GM23338 (cell line): ENCODE measurements around the gene PPP2R3B. TPM values are rescaled to one million over a fixed set of nuclear protein-coding genes. Genes with fewer than 3 reads are reported as not detected.
"Not testable (repeated sequence)": the region's sequence is repeated elsewhere in the genome, so short reads cannot be mapped to it uniquely, and the experiment has no call there.

ENCODE experiments used
- ATAC-seq: fragments of 200-7000 bp; cut with Tn5 transposase; 3 replicates; pipeline ENCODE4 v1.9.1; 2020
- DNase-seq: peaks from one replicate; pipeline ENCODE4 v3.0.0-alpha.2; 2015; ENCODE audit warnings: low spot score
- H2AFZ ChIP-seq: fragments of 200-600 bp; sonication (generic); 2 replicates; pipeline ENCODE4 v1.8.0; 2016; ENCODE audit warnings: antibody characterized with exemption, mild to moderate bottlenecking, moderate library complexity
- H3F3A ChIP-seq: fragments of 200-600 bp; sonication (generic); replicated peaks from 2 replicates; pipeline ENCODE4 v1.8.0; 2017; ENCODE audit warnings: antibody characterized with exemption, mixed run types, low read depth
- H3K27ac ChIP-seq: fragments of 200-600 bp; sonication (generic); 2 replicates; pipeline ENCODE4 v1.6.1; 2016; ENCODE audit warnings: low read depth
- H3K27me3 ChIP-seq: fragments of 200-600 bp; sonication (generic); 2 replicates; pipeline ENCODE4 v1.8.0; 2016; ENCODE audit warnings: mild to moderate bottlenecking, mixed run types, moderate library complexity; ENCODE audit not compliant: insufficient read depth
- H3K36me3 ChIP-seq: fragments of 200-600 bp; sonication (generic); 2 replicates; pipeline ENCODE4 v1.8.0; 2016; ENCODE audit warnings: mild to moderate bottlenecking; ENCODE audit not compliant: insufficient read depth
- H3K4me1 ChIP-seq: fragments of 200-600 bp; sonication (generic); 2 replicates; pipeline ENCODE4 v1.8.0; 2016; ENCODE audit warnings: mild to moderate bottlenecking, moderate library complexity; ENCODE audit not compliant: insufficient read depth
- H3K4me2 ChIP-seq: fragments of 200-600 bp; sonication (generic); 2 replicates; pipeline ENCODE4 v1.7.1; 2017; ENCODE audit warnings: mixed run types
- H3K4me3 ChIP-seq: fragments of 200-600 bp; sonication (generic); 2 replicates; pipeline ENCODE4 v1.6.1; 2016; ENCODE audit warnings: mixed run types
- H3K79me2 ChIP-seq: fragments of 200-600 bp; sonication (generic); replicated peaks from 2 replicates; pipeline ENCODE4 v1.8.0; 2017; ENCODE audit warnings: mild to moderate bottlenecking; ENCODE audit not compliant: insufficient read depth
- H3K9me2 ChIP-seq: fragments of 200-600 bp; sonication (generic); 2 replicates; pipeline ENCODE4 v1.8.0; 2017; ENCODE audit not compliant: insufficient read depth
- H4K20me1 ChIP-seq: fragments of 200-600 bp; sonication (generic); replicated peaks from 2 replicates; pipeline ENCODE4 v1.8.0; 2017; ENCODE audit warnings: mild to moderate bottlenecking; ENCODE audit not compliant: insufficient read depth
- H3K27ac Mint-ChIP-seq: 2 replicates; pipeline ENCODE4 v1.8.0; 2020; ENCODE audit warnings: inconsistent platforms, mild to moderate bottlenecking, moderate library complexity, mixed read lengths
- H3K27me3 Mint-ChIP-seq: 3 replicates; pipeline ENCODE4 v1.8.0; 2022; ENCODE audit warnings: low read depth, mild to moderate bottlenecking, moderate library complexity, mixed read lengths, inconsistent platforms; ENCODE audit not compliant: insufficient read depth, poor library complexity
- H3K36me3 Mint-ChIP-seq: 3 replicates; pipeline ENCODE4 v1.8.0; 2021; ENCODE audit warnings: low read depth, mild to moderate bottlenecking, inconsistent platforms, moderate library complexity, mixed read lengths
- H3K4me1 Mint-ChIP-seq: 3 replicates; pipeline ENCODE4 v1.8.0; 2020; ENCODE audit warnings: mild to moderate bottlenecking, inconsistent platforms, mixed read lengths
- H3K4me3 Mint-ChIP-seq: 3 replicates; pipeline ENCODE4 v1.8.0; 2021; ENCODE audit warnings: moderate library complexity, mild to moderate bottlenecking, inconsistent platforms, mixed read lengths
- H3K9me3 Mint-ChIP-seq: 3 replicates; pipeline ENCODE4 v1.8.0; 2020; ENCODE audit warnings: moderate library complexity, mild to moderate bottlenecking, inconsistent platforms, mixed read lengths
- CREB1 ChIP-seq: fragments of 250-450 bp; sonication (Bioruptor Pico); IDR thresholded peaks from 2 replicates; pipeline ENCODE4 v1.5.0; 2020; ENCODE audit warnings: low read depth, mild to moderate bottlenecking, moderate library complexity
- EZH2 ChIP-seq: fragments of 200-600 bp; sonication (generic); IDR thresholded peaks from one replicate; pipeline ENCODE4 v1.8.0; 2017; ENCODE audit warnings: antibody characterized with exemption, mild to moderate bottlenecking, low read depth; ENCODE audit not compliant: unreplicated experiment
- EZH2phosphoT487 ChIP-seq: fragments of 200-600 bp; sonication (generic); IDR thresholded peaks from one replicate; pipeline ENCODE4 v1.8.1; 2018; ENCODE audit warnings: antibody characterized with exemption; ENCODE audit not compliant: unreplicated experiment
- JUNB ChIP-seq: IDR thresholded peaks from one replicate; pipeline ENCODE4 v1.6.1; 2016; ENCODE audit warnings: antibody characterized with exemption; ENCODE audit not compliant: unreplicated experiment
- NANOG ChIP-seq: IDR thresholded peaks from 2 replicates; pipeline ENCODE4 v1.6.1; 2016; ENCODE audit warnings: antibody characterized with exemption, borderline replicate concordance
- POLR2AphosphoS5 ChIP-seq: IDR thresholded peaks from 2 replicates; pipeline ENCODE4 v1.6.1; 2016; ENCODE audit warnings: antibody characterized with exemption, low read depth
- STAT1 ChIP-seq: IDR thresholded peaks from one replicate; pipeline ENCODE4 v1.6.1; 2016; ENCODE audit warnings: antibody characterized with exemption; ENCODE audit not compliant: unreplicated experiment
- ZNF114 ChIP-seq: fragments of 250-450 bp; sonication (Bioruptor Pico); IDR thresholded peaks from 2 replicates; pipeline ENCODE4 v1.5.0; 2020; ENCODE audit warnings: mild to moderate bottlenecking, moderate library complexity
- ZNF331 ChIP-seq: fragments of 250-450 bp; sonication (Bioruptor Pico); IDR thresholded peaks from 2 replicates; pipeline ENCODE4 v1.5.0; 2020; ENCODE audit warnings: low read depth, mild to moderate bottlenecking, moderate library complexity
- polyA plus RNA-seq: library from polyadenylated mRNA; unstranded; fragments of >200 nt; fragmentation: Nextera tagmentation; extraction: Ambion mirVana; gene quantifications from 2 replicates; pipeline ENCODE4 v1.2.1, GENCODE V29; 2016
- total RNA-seq: library from RNA; depleted of rRNA; stranded (reverse); fragments of >200 nt; shearing (Covaris generic); gene quantifications from 2 replicates; pipeline ENCODE4 v1.2.3, GENCODE V29; 2014
- TF ChIP-seq, protein P1 (sequence below): fragments of 250-450 bp; sonication (Bioruptor Pico); IDR thresholded peaks from 2 replicates; pipeline ENCODE4 v1.5.0; 2020; ENCODE audit warnings: mild to moderate bottlenecking, moderate library complexity
- TF ChIP-seq, protein P2 (sequence below), 2 experiments: fragments of 200-600 bp in 1 of 2; sonication (generic) in 1 of 2; conservative IDR thresholded peaks; 2 replicates each; pipeline versions ENCODE4 v1.5.1 to v1.6.1; 2016 to 2017; ENCODE audit warnings: antibody characterized with exemption in 2 of 2, low read depth in 2 of 2, mild to moderate bottlenecking in 2 of 2, moderate library complexity in 1 of 2

PPP2R3B gene
- total and polyA plus RNA-seq, 2 experiments from 2014 or later, result 50.1 to 104 TPM

DNA sequence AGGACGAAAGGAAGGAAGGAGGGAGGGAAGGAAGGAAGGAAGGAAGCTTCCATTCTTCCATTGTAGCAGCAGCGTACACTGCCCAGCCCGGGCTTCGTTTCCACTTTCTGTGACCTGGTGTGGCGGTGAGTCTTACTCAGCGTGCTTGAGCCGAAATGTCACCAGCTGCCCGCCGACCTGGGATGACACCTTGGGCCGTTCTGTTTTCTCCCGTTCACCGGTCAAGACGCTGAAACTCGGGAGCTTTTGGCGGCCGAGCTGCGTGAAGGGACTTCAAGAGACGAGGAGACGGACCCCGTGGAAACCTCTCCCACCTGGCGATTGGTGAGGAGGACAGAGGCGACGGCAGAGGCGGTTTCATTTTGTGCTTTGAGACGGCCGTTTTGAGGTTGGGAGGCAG lies 47.1 kb upstream of the PPP2R3B start:
- DNase-seq (no peak), ATAC-seq (no peak)
- Mint-ChIP-seq H3K4me3 (no peak overlapping the region), H3K27ac (no peak overlapping the region), H3K9me3 (peaks cover 81% of the 10 kb centered on the region), H3K27me3 (peaks cover 15% of the 10 kb centered on the region), H3K36me3 (peaks cover 41% of the 10 kb centered on the region), H3K4me1 (no peaks in the 10 kb centered on the region)
- H3K79me2 ChIP-seq, result no peaks in the 10 kb centered on the region
- H3K9me2 ChIP-seq, result no peaks in the 10 kb centered on the region
- peaks cover 4% of the 10 kb centered on the region; the same call in 1 of the 2 replicates for H3F3A ChIP-seq
- TF ChIP-seq ZNF114, result no peak
- no peak for TF ChIP-seq CREB1 (CRISPR knock-in tag)
- TF ChIP-seq, protein P1, sequence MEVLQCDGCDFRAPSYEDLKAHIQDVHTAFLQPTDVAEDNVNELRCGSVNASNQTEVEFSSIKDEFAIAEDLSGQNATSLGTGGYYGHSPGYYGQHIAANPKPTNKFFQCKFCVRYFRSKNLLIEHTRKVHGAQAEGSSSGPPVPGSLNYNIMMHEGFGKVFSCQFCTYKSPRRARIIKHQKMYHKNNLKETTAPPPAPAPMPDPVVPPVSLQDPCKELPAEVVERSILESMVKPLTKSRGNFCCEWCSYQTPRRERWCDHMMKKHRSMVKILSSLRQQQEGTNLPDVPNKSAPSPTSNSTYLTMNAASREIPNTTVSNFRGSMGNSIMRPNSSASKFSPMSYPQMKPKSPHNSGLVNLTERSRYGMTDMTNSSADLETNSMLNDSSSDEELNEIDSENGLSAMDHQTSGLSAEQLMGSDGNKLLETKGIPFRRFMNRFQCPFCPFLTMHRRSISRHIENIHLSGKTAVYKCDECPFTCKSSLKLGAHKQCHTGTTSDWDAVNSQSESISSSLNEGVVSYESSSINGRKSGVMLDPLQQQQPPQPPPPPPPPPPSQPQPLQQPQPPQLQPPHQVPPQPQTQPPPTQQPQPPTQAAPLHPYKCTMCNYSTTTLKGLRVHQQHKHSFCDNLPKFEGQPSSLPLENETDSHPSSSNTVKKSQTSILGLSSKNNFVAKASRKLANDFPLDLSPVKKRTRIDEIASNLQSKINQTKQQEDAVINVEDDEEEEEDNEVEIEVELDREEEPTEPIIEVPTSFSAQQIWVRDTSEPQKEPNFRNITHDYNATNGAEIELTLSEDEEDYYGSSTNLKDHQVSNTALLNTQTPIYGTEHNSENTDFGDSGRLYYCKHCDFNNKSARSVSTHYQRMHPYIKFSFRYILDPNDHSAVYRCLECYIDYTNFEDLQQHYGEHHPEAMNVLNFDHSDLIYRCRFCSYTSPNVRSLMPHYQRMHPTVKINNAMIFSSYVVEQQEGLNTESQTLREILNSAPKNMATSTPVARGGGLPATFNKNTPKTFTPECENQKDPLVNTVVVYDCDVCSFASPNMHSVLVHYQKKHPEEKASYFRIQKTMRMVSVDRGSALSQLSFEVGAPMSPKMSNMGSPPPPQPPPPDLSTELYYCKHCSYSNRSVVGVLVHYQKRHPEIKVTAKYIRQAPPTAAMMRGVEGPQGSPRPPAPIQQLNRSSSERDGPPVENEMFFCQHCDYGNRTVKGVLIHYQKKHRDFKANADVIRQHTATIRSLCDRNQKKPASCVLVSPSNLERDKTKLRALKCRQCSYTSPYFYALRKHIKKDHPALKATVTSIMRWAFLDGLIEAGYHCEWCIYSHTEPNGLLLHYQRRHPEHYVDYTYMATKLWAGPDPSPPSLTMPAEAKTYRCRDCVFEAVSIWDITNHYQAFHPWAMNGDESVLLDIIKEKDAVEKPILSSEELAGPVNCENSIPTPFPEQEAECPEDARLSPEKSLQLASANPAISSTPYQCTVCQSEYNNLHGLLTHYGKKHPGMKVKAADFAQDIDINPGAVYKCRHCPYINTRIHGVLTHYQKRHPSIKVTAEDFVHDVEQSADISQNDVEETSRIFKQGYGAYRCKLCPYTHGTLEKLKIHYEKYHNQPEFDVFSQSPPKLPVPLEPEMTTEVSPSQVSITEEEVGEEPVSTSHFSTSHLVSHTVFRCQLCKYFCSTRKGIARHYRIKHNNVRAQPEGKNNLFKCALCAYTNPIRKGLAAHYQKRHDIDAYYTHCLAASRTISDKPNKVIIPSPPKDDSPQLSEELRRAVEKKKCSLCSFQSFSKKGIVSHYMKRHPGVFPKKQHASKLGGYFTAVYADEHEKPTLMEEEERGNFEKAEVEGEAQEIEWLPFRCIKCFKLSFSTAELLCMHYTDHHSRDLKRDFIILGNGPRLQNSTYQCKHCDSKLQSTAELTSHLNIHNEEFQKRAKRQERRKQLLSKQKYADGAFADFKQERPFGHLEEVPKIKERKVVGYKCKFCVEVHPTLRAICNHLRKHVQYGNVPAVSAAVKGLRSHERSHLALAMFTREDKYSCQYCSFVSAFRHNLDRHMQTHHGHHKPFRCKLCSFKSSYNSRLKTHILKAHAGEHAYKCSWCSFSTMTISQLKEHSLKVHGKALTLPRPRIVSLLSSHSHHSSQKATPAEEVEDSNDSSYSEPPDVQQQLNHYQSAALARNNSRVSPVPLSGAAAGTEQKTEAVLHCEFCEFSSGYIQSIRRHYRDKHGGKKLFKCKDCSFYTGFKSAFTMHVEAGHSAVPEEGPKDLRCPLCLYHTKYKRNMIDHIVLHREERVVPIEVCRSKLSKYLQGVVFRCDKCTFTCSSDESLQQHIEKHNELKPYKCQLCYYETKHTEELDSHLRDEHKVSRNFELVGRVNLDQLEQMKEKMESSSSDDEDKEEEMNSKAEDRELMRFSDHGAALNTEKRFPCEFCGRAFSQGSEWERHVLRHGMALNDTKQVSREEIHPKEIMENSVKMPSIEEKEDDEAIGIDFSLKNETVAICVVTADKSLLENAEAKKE (CRISPR knock-in tag), result no peak
- no peak for TF ChIP-seq EZH2phosphoT487
- no peak for TF ChIP-seq NANOG
- TF ChIP-seq STAT1, result no peak
- TF ChIP-seq JUNB, result no peak
- TF ChIP-seq ZNF331 (CRISPR knock-in tag), result no peak
- no peak for TF ChIP-seq POLR2AphosphoS5
- TF ChIP-seq, protein P2, sequence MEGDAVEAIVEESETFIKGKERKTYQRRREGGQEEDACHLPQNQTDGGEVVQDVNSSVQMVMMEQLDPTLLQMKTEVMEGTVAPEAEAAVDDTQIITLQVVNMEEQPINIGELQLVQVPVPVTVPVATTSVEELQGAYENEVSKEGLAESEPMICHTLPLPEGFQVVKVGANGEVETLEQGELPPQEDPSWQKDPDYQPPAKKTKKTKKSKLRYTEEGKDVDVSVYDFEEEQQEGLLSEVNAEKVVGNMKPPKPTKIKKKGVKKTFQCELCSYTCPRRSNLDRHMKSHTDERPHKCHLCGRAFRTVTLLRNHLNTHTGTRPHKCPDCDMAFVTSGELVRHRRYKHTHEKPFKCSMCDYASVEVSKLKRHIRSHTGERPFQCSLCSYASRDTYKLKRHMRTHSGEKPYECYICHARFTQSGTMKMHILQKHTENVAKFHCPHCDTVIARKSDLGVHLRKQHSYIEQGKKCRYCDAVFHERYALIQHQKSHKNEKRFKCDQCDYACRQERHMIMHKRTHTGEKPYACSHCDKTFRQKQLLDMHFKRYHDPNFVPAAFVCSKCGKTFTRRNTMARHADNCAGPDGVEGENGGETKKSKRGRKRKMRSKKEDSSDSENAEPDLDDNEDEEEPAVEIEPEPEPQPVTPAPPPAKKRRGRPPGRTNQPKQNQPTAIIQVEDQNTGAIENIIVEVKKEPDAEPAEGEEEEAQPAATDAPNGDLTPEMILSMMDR (conservative IDR thresholded peaks at IDR 0.05; ENCODE audit: low read depth in 2 of 2), result no peak
- no peak for TF ChIP-seq EZH2
- no peak overlapping the region for H3K4me2 ChIP-seq
- H3K36me3 ChIP-seq, result no peaks in the 10 kb centered on the region
- H2AFZ ChIP-seq, result no peak overlapping the region
- no peak overlapping the region for H3K27ac ChIP-seq
- peaks cover 7% of the 10 kb centered on the region; the same call in 1 of the 2 replicates for H3K4me1 ChIP-seq
- H3K4me3 ChIP-seq, result no peak overlapping the region
- no peaks in the 10 kb centered on the region for H4K20me1 ChIP-seq
- H3K27me3 ChIP-seq, result no peaks in the 10 kb centered on the region

DNA sequence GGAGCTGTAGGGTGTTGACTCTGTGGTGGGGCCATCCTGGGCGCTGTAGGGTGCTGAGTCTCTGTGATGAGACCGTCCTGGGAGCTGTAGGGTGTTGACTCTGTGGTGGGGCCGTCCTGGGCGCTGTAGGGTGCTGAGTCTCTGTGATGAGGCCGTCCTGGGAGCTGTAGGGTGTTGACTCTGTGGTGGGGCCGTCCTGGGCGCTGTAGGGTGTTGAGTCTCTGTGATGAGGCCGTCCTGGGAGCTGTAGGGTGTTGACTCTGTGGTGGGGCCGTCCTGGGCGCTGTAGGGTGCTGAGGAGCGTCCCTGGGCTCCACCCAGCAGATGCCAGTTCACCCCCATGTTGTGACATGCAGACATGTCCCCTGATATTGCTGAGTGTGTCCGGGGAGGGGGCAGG lies 46.0 kb upstream of the PPP2R3B start:
- H3K9me2 ChIP-seq, H3K4me1 ChIP-seq, H4K20me1 ChIP-seq, H3K27me3 ChIP-seq, ATAC-seq, H3K4me2 ChIP-seq, H3K79me2 ChIP-seq, H3K27ac ChIP-seq, H3F3A ChIP-seq, H3K27ac Mint-ChIP-seq, H2AFZ ChIP-seq, H3K4me1 Mint-ChIP-seq, H3K4me3 Mint-ChIP-seq, H3K4me3 ChIP-seq, DNase-seq, H3K36me3 ChIP-seq: not testable (repeated sequence)
- Mint-ChIP-seq H3K36me3 (peaks cover 41% of the 10 kb centered on the region), H3K9me3 (peaks cover 84% of the 10 kb centered on the region), H3K27me3 (peaks cover 17% of the 10 kb centered on the region)
